Trophoblast cell (in vitro differentiated cells and primary cell): ENCODE data around the gene ERI3.

ENCODE experiments used
- DNase-seq, 2 donors: peaks; one replicate each; pipeline ENCODE4 v3.0.0-alpha.2; 2016
- H2AFZ ChIP-seq: 2 replicates; pipeline ENCODE4 v1.6.1; 2013; ENCODE audit warnings: low read length, moderate library complexity, mild to moderate bottlenecking; ENCODE audit not compliant: insufficient read depth, poor library complexity
- H2AK5ac ChIP-seq: 2 replicates; pipeline ENCODE4 v1.6.1; 2013; ENCODE audit warnings: mild to moderate bottlenecking, low read length
- H2BK120ac ChIP-seq: 2 replicates; pipeline ENCODE4 v1.6.1; 2013; ENCODE audit warnings: low read length, mild to moderate bottlenecking, moderate library complexity; ENCODE audit not compliant: insufficient read depth, poor library complexity
- H2BK12ac ChIP-seq: 2 replicates; pipeline ENCODE4 v1.6.1; 2013; ENCODE audit warnings: mild to moderate bottlenecking, low read length, moderate library complexity
- H2BK5ac ChIP-seq: 2 replicates; pipeline ENCODE4 v1.6.1; 2013; ENCODE audit warnings: low read length, low read depth, moderate library complexity, mild to moderate bottlenecking; ENCODE audit not compliant: poor library complexity
- H3K14ac ChIP-seq: 2 replicates; pipeline ENCODE4 v1.6.1; 2013; ENCODE audit warnings: mild to moderate bottlenecking, low read length
- H3K18ac ChIP-seq: 2 replicates; pipeline ENCODE4 v1.6.1; 2013; ENCODE audit warnings: mild to moderate bottlenecking, low read length
- H3K23ac ChIP-seq: 2 replicates; pipeline ENCODE4 v1.6.1; 2013; ENCODE audit warnings: low read length
- H3K27ac ChIP-seq: 2 replicates; pipeline ENCODE4 v1.5.1; 2013; ENCODE audit warnings: low read depth, mild to moderate bottlenecking, inconsistent platforms, low read length, moderate library complexity
- H3K27me3 ChIP-seq: 2 replicates; pipeline ENCODE4 v1.6.1; 2013; ENCODE audit warnings: inconsistent platforms, mild to moderate bottlenecking, low read length, moderate library complexity; ENCODE audit not compliant: insufficient read depth
- H3K36me3 ChIP-seq, 2 experiments: 1 replicate in 1 of 2; 2 replicates in 1 of 2; pipeline ENCODE4 v1.6.1; 2013; ENCODE audit warnings: low read length in 2 of 2, mild to moderate bottlenecking in 2 of 2, moderate library complexity in 1 of 2; ENCODE audit not compliant: insufficient read depth in 2 of 2, control insufficient read depth in 1 of 2
- H3K4ac ChIP-seq: 2 replicates; pipeline ENCODE4 v1.6.1; 2013; ENCODE audit warnings: low read depth, mild to moderate bottlenecking, low read length, moderate library complexity
- H3K4me1 ChIP-seq, 2 experiments: 1 replicate in 1 of 2; 2 replicates in 1 of 2; pipeline ENCODE4 v1.6.1; 2013; ENCODE audit warnings: low read length in 2 of 2, mild to moderate bottlenecking in 2 of 2, moderate library complexity in 1 of 2; ENCODE audit not compliant: insufficient read depth in 2 of 2, control insufficient read depth in 1 of 2
- H3K4me2 ChIP-seq: 2 replicates; pipeline ENCODE4 v1.6.1; 2013; ENCODE audit warnings: inconsistent platforms, mild to moderate bottlenecking, low read length, moderate library complexity
- H3K4me3 ChIP-seq: 2 replicates; pipeline ENCODE4 v1.5.1; 2013; ENCODE audit warnings: mild to moderate bottlenecking, low read depth, low read length, inconsistent platforms
- H3K79me1 ChIP-seq: one replicate; pipeline ENCODE4 v1.6.1; 2013; ENCODE audit warnings: low read length
- H3K79me2 ChIP-seq: 2 replicates; pipeline ENCODE4 v1.6.1; 2013; ENCODE audit warnings: low read length, mild to moderate bottlenecking; ENCODE audit not compliant: control insufficient read depth, insufficient read depth, poor library complexity
- H3K9ac ChIP-seq: 2 replicates; pipeline ENCODE4 v1.6.1; 2013; ENCODE audit warnings: mild to moderate bottlenecking, low read length
- H3K9me3 ChIP-seq: 2 replicates; pipeline ENCODE4 v1.6.1; 2013; ENCODE audit warnings: low read depth, mild to moderate bottlenecking, control low read depth, inconsistent platforms, low read length; ENCODE audit not compliant: insufficient read depth
- H4K12ac ChIP-seq: 2 replicates; pipeline ENCODE4 v1.6.1; 2013; ENCODE audit warnings: low read depth, mild to moderate bottlenecking, low read length, moderate library complexity
- H4K8ac ChIP-seq: 2 replicates; pipeline ENCODE4 v1.6.1; 2013; ENCODE audit warnings: low read depth, mild to moderate bottlenecking, low read length, moderate library complexity
- H4K91ac ChIP-seq: one replicate; pipeline ENCODE4 v1.6.1; 2013; ENCODE audit warnings: low read depth, mild to moderate bottlenecking, low read length, moderate library complexity
- WGBS: extraction: QIAGEN DNeasy Blood & Tissue Kit; methylation state at CpG from one replicate; pipeline ENCODE4 v1.1.7; 2013; ENCODE audit warnings: missing lambda C conversion rate; ENCODE audit not compliant: insufficient read length, insufficient coverage; ENCODE audit errors: extremely low coverage; 5-methylcytosine and 5-hydroxymethylcytosine counted together

ERI3 gene

GRCh38 chr1:44220755-44221154, 134.3 kb downstream of the ERI3 start:
- H2BK12ac ChIP-seq = no peak overlapping the region
- H3K14ac ChIP-seq = no peak overlapping the region
- no peaks in the 10 kb centered on the region for H3K4me1 ChIP-seq
- no peaks in the 10 kb centered on the region for H3K79me2 ChIP-seq
- no peaks in the 10 kb centered on the region for H3K27me3 ChIP-seq
- no peak overlapping the region for H4K91ac ChIP-seq
- H3K27ac ChIP-seq = no peak overlapping the region
- no peak overlapping the region for H4K12ac ChIP-seq
- H3K36me3 ChIP-seq = peaks cover 43 to 50% of the 10 kb centered on the region in 2 experiments
- no peak overlapping the region for H3K18ac ChIP-seq
- no peak overlapping the region for H3K4me3 ChIP-seq
- no peaks in the 10 kb centered on the region for H3K79me1 ChIP-seq
- no peak overlapping the region for H3K9ac ChIP-seq
- H2BK120ac ChIP-seq = no peak overlapping the region
- no CpG with 5 or more reads among the region's 10 CpGs for WGBS
- no peak overlapping the region for H2AK5ac ChIP-seq
- no peak for DNase-seq
- no peak overlapping the region for H4K8ac ChIP-seq
- H2BK5ac ChIP-seq = no peak overlapping the region
- no peak overlapping the region for H3K23ac ChIP-seq
- H3K4ac ChIP-seq = no peak overlapping the region
- peaks cover 2% of the 10 kb centered on the region for H3K9me3 ChIP-seq
- no peak overlapping the region for H2AFZ ChIP-seq
- no peak overlapping the region for H3K4me2 ChIP-seq

- H3K79me2 ChIP-seq = no peaks in the 10 kb centered on the region
- no CpG with 5 or more reads among the region's 31 CpGs for WGBS
Observed at GRCh38 chr1:44220001-44220751, 134.9 kb downstream of the ERI3 start.

GRCh38 chr1:44219301-44219626, 135.8 kb downstream of the ERI3 start:
- no peaks in the 10 kb centered on the region for H3K9me3 ChIP-seq
- no peak overlapping the region for H3K23ac ChIP-seq
- no peak overlapping the region for H3K4ac ChIP-seq
- WGBS = no CpG with 5 or more reads among the region's 6 CpGs
- H3K36me3 ChIP-seq = peaks cover 49 to 57% of the 10 kb centered on the region in 2 experiments
- H4K8ac ChIP-seq = no peak overlapping the region
- no peak overlapping the region for H2BK12ac ChIP-seq
- no peak overlapping the region for H3K14ac ChIP-seq
- H3K79me2 ChIP-seq = no peaks in the 10 kb centered on the region
- H3K4me3 ChIP-seq = no peak overlapping the region
- H3K27ac ChIP-seq = no peak overlapping the region
- no peaks in the 10 kb centered on the region for H3K4me1 ChIP-seq
- H3K79me1 ChIP-seq = no peaks in the 10 kb centered on the region
- no peak overlapping the region for H3K9ac ChIP-seq
- H2BK5ac ChIP-seq = no peak overlapping the region
- no peaks in the 10 kb centered on the region for H3K27me3 ChIP-seq
- no peak for DNase-seq
- no peak overlapping the region for H4K91ac ChIP-seq
- H2AFZ ChIP-seq = no peak overlapping the region
- no peak overlapping the region for H2AK5ac ChIP-seq
- no peak overlapping the region for H3K4me2 ChIP-seq
- no peak overlapping the region for H3K18ac ChIP-seq
- no peak overlapping the region for H4K12ac ChIP-seq
- no peak overlapping the region for H2BK120ac ChIP-seq

More at GRCh38 chr1:44220001-44220751, 134.9 kb downstream of the ERI3 start:
- no peak overlapping the region for H3K4me3 ChIP-seq
- no peak overlapping the region for H3K4me2 ChIP-seq
- H2BK12ac ChIP-seq = no peak overlapping the region
- no peak overlapping the region for H3K27ac ChIP-seq
- no peak overlapping the region for H3K14ac ChIP-seq
- no peak overlapping the region for H3K9ac ChIP-seq
- no peak overlapping the region for H2AK5ac ChIP-seq
- no peak overlapping the region for H4K12ac ChIP-seq
- no peak overlapping the region for H3K18ac ChIP-seq
- no peak overlapping the region for H4K8ac ChIP-seq
- no peak overlapping the region for H2BK120ac ChIP-seq
- H3K36me3 ChIP-seq = peaks cover 45 to 51% of the 10 kb centered on the region in 2 experiments
- no peaks in the 10 kb centered on the region for H3K79me1 ChIP-seq
- no peak overlapping the region for H3K4ac ChIP-seq
- H2AFZ ChIP-seq = no peak overlapping the region
- no peaks in the 10 kb centered on the region for H3K4me1 ChIP-seq
- H3K27me3 ChIP-seq = no peaks in the 10 kb centered on the region
- no peak overlapping the region for H3K23ac ChIP-seq
- H2BK5ac ChIP-seq = no peak overlapping the region
- DNase-seq = no peak
- no peak overlapping the region for H4K91ac ChIP-seq
- peaks cover 2% of the 10 kb centered on the region for H3K9me3 ChIP-seq

DNA sequence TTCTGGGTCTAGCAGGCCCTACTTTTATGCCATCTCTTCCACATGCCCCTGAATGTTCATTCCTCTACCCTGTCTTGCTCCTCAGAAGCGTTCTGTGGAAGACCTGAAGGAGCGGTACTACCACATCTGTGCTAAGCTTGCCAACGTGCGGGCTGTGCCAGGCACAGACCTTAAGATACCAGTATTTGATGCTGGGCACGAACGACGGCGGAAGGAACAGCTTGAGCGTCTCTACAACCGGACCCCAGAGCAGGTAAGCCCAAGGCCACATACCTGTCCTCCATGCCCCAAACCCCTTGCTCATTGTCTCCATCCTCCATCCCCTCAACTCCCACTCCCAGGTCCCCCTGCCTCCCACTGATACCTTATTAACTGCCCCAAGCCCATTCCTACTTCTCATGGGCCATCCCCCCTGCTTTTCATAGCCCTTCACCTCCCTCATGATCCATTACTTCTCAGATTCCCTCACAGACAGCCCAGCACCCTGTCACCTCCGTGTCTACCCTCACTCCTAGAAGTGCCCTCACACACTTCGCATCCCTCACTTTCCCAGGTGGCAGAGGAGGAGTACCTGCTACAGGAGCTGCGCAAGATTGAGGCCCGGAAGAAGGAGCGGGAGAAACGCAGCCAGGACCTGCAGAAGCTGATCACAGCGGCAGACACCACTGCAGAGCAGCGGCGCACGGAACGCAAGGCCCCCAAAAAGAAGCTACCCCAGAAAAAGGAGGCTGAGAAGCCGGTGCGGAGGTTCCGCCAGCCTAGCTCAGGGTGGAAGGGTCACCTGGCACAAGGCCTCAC, 136.4 kb downstream of the ERI3 start:
- Histone ChIP-seq H4K8ac (no peak overlapping the region), H2AFZ (no peak overlapping the region), H3K79me2 (no peaks in the 10 kb centered on the region), H2BK5ac (no peak overlapping the region), H3K79me1 (no peaks in the 10 kb centered on the region), H3K9ac (no peak overlapping the region), H4K91ac (no peak overlapping the region), H3K4me1 (peaks cover 0 to 4% of the 10 kb centered on the region in 2 experiments), H3K9me3 (no peaks in the 10 kb centered on the region), H2BK120ac (no peak overlapping the region), H3K18ac (no peak overlapping the region), H2BK12ac (no peak overlapping the region), H3K4me3 (no peak overlapping the region), H3K4me2 (no peak overlapping the region), H3K14ac (no peak overlapping the region), H2AK5ac (no peak overlapping the region), H3K23ac (no peak overlapping the region), H3K4ac (no peak overlapping the region), H3K36me3 (peaks cover 49 to 57% of the 10 kb centered on the region in 2 experiments), H3K27me3 (no peaks in the 10 kb centered on the region), H3K27ac (no peak overlapping the region), H4K12ac (no peak overlapping the region)
- WGBS = no CpG with 5 or more reads among the region's 24 CpGs
- no peak for DNase-seq
